GM18502 (cell line): Measurements from ENCODE around the gene LGALSL.

ENCODE experiments used
- ATAC-seq: cut with Tn5 transposase; IDR thresholded peaks from one replicate; pipeline ENCODE4 v1.9.1; 2021; ENCODE audit warnings: mild to moderate bottlenecking; ENCODE audit not compliant: unreplicated experiment, poor library complexity

Gene LGALSL

GRCh38 chr2:64489081-64489751 lies 35.3 kb downstream of the LGALSL start:
- ATAC-seq: no peak

- ATAC-seq: no peak
Measured at GRCh38 chr2:64491426-64491825, 37.5 kb downstream of the LGALSL start.

- ATAC-seq: no peak
Measured at GRCh38 chr2:64492272-64492671, 38.3 kb downstream of the LGALSL start.

GRCh38 chr2:64492821-64493220 lies 38.9 kb downstream of the LGALSL start:
- no peak for ATAC-seq

GRCh38 chr2:64493788-64494187 lies 39.8 kb downstream of the LGALSL start:
- ATAC-seq: no peak

GRCh38 chr2:64498438-64498837 lies 44.5 kb downstream of the LGALSL start:
- ATAC-seq: no peak

GRCh38 chr2:64500549-64500948 lies 46.6 kb downstream of the LGALSL start:
- ATAC-seq: no peak

GRCh38 chr2:64501946-64502345 lies 48.0 kb downstream of the LGALSL start:
- ATAC-seq: no peak

GRCh38 chr2:64502860-64503259 lies 48.9 kb downstream of the LGALSL start:
- no peak for ATAC-seq

GRCh38 chr2:64504774-64505720 lies 51.1 kb downstream of the LGALSL start:
- no peak for ATAC-seq

- no peak for ATAC-seq
Measured at GRCh38 chr2:64506686-64507085, 52.7 kb downstream of the LGALSL start.
